ENCODE results near the gene THOC6. TPM values are rescaled to one million over a fixed set of nuclear protein-coding genes. Genes with fewer than 3 reads are reported as not detected.

Gene THOC6
- total and polyA plus RNA-seq, 9 of the 15 experiments (the other 6 are each of a cell fraction or from before 2014, with no cell fraction given) = 2.5 to 65.4 (median 42.3) TPM

DNA sequence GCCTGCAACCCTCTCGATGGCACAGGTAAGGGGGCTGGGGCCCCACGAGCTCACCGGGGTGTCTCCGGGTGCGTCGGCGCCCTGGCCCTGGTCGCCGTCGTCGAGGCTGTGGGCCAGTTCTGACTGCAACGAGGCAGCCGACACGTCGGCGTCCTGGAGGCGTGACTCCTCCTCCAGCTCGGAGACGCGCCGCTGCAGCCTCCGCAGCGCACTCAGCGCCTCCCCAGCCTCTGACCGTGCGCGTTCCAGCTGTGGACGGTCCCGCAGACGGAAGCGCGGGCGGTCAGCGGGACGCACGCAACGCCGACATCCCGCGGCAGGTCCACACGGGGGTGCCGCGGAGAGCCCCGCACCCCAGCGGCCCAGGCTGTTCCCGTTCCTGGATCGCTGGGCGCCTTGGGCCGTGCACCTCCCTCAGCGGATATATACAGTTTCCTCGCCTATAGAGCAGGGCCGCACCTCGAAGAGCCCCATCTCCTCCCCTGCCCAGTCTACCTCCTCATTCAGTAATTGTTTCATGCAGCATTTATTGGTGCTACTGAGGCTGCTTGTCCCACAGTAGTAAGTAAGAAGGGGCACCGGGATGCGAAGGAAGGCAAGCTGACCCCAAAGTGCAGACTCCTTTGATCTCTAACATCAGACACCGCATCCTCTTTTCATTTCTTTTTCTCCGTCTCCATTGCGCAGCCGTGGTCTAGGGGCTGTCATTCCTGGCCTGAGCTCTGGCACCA, 5.8 kb downstream of the THOC6 start (continued):
- TF ChIP-seq MBD1 (CRISPR knock-in tag; IDR thresholded peaks at IDR 0.05) (no peak), ILK (tag; IDR thresholded peaks at IDR 0.05; ENCODE audit: borderline replicate concordance, low read depth) (no peak), HEY1 (CRISPR knock-in tag; IDR thresholded peaks at IDR 0.05; ENCODE audit: borderline replicate concordance) (no peak), SMARCB1 (IDR thresholded peaks at IDR 0.05; ENCODE audit: insufficient read length, low read depth) (no peak), ZNF24 (IDR thresholded peaks at IDR 0.05) (no peak), SMAD3 (CRISPR knock-in tag; conservative IDR thresholded peaks at IDR 0.05) (no peak), HDAC2 (IDR thresholded peaks at IDR 0.05) (no peak), ZNF121 (CRISPR knock-in tag; conservative IDR thresholded peaks at IDR 0.05) (no peak), AFF1 (IDR thresholded peaks at IDR 0.05; ENCODE audit: low read depth in 1 of 2, partially characterized antibody in 2 of 2) (no peak), PPARD (CRISPR knock-in tag; IDR thresholded peaks at IDR 0.05) (no peak), ASH1L (IDR thresholded peaks at IDR 0.05; ENCODE audit: borderline replicate concordance, low read depth, partially characterized antibody) (no peak), RBM34 (IDR thresholded peaks at IDR 0.05; ENCODE audit: borderline replicate concordance, insufficient read depth, low read length) (no peak)
- TF ChIP-seq, protein P1, sequence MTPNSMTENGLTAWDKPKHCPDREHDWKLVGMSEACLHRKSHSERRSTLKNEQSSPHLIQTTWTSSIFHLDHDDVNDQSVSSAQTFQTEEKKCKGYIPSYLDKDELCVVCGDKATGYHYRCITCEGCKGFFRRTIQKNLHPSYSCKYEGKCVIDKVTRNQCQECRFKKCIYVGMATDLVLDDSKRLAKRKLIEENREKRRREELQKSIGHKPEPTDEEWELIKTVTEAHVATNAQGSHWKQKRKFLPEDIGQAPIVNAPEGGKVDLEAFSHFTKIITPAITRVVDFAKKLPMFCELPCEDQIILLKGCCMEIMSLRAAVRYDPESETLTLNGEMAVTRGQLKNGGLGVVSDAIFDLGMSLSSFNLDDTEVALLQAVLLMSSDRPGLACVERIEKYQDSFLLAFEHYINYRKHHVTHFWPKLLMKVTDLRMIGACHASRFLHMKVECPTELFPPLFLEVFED (CRISPR knock-in tag; conservative IDR thresholded peaks at IDR 0.05) = no peak
- TF ChIP-seq, protein P2, sequence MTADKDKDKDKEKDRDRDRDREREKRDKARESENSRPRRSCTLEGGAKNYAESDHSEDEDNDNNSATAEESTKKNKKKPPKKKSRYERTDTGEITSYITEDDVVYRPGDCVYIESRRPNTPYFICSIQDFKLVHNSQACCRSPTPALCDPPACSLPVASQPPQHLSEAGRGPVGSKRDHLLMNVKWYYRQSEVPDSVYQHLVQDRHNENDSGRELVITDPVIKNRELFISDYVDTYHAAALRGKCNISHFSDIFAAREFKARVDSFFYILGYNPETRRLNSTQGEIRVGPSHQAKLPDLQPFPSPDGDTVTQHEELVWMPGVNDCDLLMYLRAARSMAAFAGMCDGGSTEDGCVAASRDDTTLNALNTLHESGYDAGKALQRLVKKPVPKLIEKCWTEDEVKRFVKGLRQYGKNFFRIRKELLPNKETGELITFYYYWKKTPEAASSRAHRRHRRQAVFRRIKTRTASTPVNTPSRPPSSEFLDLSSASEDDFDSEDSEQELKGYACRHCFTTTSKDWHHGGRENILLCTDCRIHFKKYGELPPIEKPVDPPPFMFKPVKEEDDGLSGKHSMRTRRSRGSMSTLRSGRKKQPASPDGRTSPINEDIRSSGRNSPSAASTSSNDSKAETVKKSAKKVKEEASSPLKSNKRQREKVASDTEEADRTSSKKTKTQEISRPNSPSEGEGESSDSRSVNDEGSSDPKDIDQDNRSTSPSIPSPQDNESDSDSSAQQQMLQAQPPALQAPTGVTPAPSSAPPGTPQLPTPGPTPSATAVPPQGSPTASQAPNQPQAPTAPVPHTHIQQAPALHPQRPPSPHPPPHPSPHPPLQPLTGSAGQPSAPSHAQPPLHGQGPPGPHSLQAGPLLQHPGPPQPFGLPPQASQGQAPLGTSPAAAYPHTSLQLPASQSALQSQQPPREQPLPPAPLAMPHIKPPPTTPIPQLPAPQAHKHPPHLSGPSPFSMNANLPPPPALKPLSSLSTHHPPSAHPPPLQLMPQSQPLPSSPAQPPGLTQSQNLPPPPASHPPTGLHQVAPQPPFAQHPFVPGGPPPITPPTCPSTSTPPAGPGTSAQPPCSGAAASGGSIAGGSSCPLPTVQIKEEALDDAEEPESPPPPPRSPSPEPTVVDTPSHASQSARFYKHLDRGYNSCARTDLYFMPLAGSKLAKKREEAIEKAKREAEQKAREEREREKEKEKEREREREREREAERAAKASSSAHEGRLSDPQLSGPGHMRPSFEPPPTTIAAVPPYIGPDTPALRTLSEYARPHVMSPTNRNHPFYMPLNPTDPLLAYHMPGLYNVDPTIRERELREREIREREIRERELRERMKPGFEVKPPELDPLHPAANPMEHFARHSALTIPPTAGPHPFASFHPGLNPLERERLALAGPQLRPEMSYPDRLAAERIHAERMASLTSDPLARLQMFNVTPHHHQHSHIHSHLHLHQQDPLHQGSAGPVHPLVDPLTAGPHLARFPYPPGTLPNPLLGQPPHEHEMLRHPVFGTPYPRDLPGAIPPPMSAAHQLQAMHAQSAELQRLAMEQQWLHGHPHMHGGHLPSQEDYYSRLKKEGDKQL (CRISPR knock-in tag; IDR thresholded peaks at IDR 0.05; ENCODE audit: borderline replicate concordance) = no peak

Measured in K562 (cell line).